Measurements from ENCODE around the gene ZNF268. TPM values are rescaled to one million over a fixed set of nuclear protein-coding genes. Genes with fewer than 3 reads are reported as not detected.
A peak's percentile ranks its signal among the peaks of the same experiment; 100 is the strongest.
"Not testable (repeated sequence)": the region's sequence is repeated elsewhere in the genome, so short reads cannot be mapped to it uniquely, and the experiment has no call there.

The ZNF268 gene
- polyA plus RNA-seq, 2 of the 4 experiments (the other 2 are of a cell fraction): 12.5 to 21.5 TPM

- ATAC-seq: no peak
- ChIA-PET POLR2A (no interaction called here), CTCF (interaction anchor here (0.5 kb wide), 1 partner anchor 105 kb away, joined by 4 read pairs; no protein-coding TSS in a partner anchor)
- Histone ChIP-seq H3K4me3 (no peak overlapping the region), H3K4me2 (no peak overlapping the region), H3K9me3 (peaks cover 68% of the 10 kb centered on the region), H3K4me1 (no peaks in the 10 kb centered on the region), H3K27ac (no peak overlapping the region)
- no peak for TF ChIP-seq HOXA7 (CRISPR knock-in tag; IDR thresholded peaks at IDR 0.05)
- TF ChIP-seq KDM5A (IDR thresholded peaks at IDR 0.05): no peak
- no peak for TF ChIP-seq HES2 (IDR thresholded peaks at IDR 0.05)
- no peak for TF ChIP-seq FOSB (CRISPR knock-in tag; IDR thresholded peaks at IDR 0.05)
- TF ChIP-seq ZSCAN20 (CRISPR knock-in tag; IDR thresholded peaks at IDR 0.05): no peak
- no peak for TF ChIP-seq FOSL2 (IDR thresholded peaks at IDR 0.05)
- no peak for TF ChIP-seq FOSL2 (CRISPR knock-in tag; IDR thresholded peaks at IDR 0.05)
- TF ChIP-seq ZNF302 (CRISPR knock-in tag; IDR thresholded peaks at IDR 0.05): no peak
- TF ChIP-seq BHLHE40 (IDR thresholded peaks at IDR 0.05; ENCODE audit: low read depth, low read length): no peak
- no peak for TF ChIP-seq EHF (CRISPR knock-in tag; IDR thresholded peaks at IDR 0.05)
- TF ChIP-seq NFE2L2 (conservative IDR thresholded peaks at IDR 0.05; ENCODE audit: low read length): no peak
- no peak for TF ChIP-seq BCL3 (IDR thresholded peaks at IDR 0.05)
- no peak for TF ChIP-seq RARB (CRISPR knock-in tag; IDR thresholded peaks at IDR 0.05)
- no peak for TF ChIP-seq HOXB13 (CRISPR knock-in tag; IDR thresholded peaks at IDR 0.05; ENCODE audit: low read depth)
- no peak for TF ChIP-seq NR3C1 (IDR thresholded peaks at IDR 0.05)
- no peak for TF ChIP-seq RCOR1 (IDR thresholded peaks at IDR 0.05; ENCODE audit: low read depth, low read length)
- TF ChIP-seq MAFK (IDR thresholded peaks at IDR 0.05; ENCODE audit: partially characterized antibody): no peak
- no peak for TF ChIP-seq SMC3 (IDR thresholded peaks at IDR 0.05)
- WGBS (ENCODE audit: missing lambda C conversion rate): 63% methylated on average over 12 of the region's 12 CpGs
- no peak for FAIRE-seq
- DNase-seq (ENCODE audit: low read depth in 1 of 2, low spot score in 1 of 2): no peak
These were observed 55.3 kb downstream of the ZNF268 start for GRCh38 chr12:133236556-133236955.

GRCh38 chr12:133251732-133252131, 70.4 kb downstream of the ZNF268 start:
- FAIRE-seq: peak; percentile 23
- peaks cover 29% of the 10 kb centered on the region for H3K9me3 ChIP-seq
- H3K4me3 ChIP-seq: no peak overlapping the region
- WGBS (ENCODE audit: missing lambda C conversion rate): under 1% methylated on average over 6 of the region's 6 CpGs
- CTCF ChIA-PET: no interaction called here
- no peaks in the 10 kb centered on the region for H3K4me1 ChIP-seq
- TF ChIP-seq ZC3H11A (IDR thresholded peaks at IDR 0.05) (no peak), HOXB5 (CRISPR knock-in tag; IDR thresholded peaks at IDR 0.05) (no peak), BCL3 (IDR thresholded peaks at IDR 0.05) (no peak), FOSB (CRISPR knock-in tag; IDR thresholded peaks at IDR 0.05) (no peak), POLR2A (IDR thresholded peaks at IDR 0.05; ENCODE audit: low read length) (no peak), NFE2L2 (conservative IDR thresholded peaks at IDR 0.05; ENCODE audit: low read length) (no peak), BHLHE40 (IDR thresholded peaks at IDR 0.05; ENCODE audit: low read depth, low read length) (no peak), SMC3 (IDR thresholded peaks at IDR 0.05) (no peak), JUNB (IDR thresholded peaks at IDR 0.05) (no peak), ELK1 (IDR thresholded peaks at IDR 0.05; ENCODE audit: low read depth, low read length) (no peak), SREBF2 (IDR thresholded peaks at IDR 0.05) (no peak), PHF8 (IDR thresholded peaks at IDR 0.05; ENCODE audit: borderline replicate concordance, low read depth) (no peak), FOSL2 (IDR thresholded peaks at IDR 0.05) (no peak), FOSL2 (CRISPR knock-in tag; IDR thresholded peaks at IDR 0.05) (no peak), USF2 (IDR thresholded peaks at IDR 0.05) (no peak), ZSCAN20 (CRISPR knock-in tag; IDR thresholded peaks at IDR 0.05) (no peak)
- POLR2A ChIA-PET: no interaction called here
- no peak for DNase-seq (ENCODE audit: low read depth in 1 of 2, low spot score in 1 of 2)
- no peak overlapping the region for H3K4me2 ChIP-seq
- H3K27ac ChIP-seq: no peak overlapping the region
- no peak for ATAC-seq

GRCh38 chr12:133255833-133256232, 74.5 kb downstream of the ZNF268 start:
- H3K27ac ChIP-seq; H3K4me3 ChIP-seq; H3K4me2 ChIP-seq; DNase-seq (ENCODE audit: low read depth in 1 of 2, low spot score in 1 of 2); CTCF ChIA-PET; H3K4me1 ChIP-seq; FAIRE-seq: not testable (repeated sequence)
- WGBS (ENCODE audit: missing lambda C conversion rate): 100% methylated on average over 1 of the region's 1 CpG
- peaks cover 29% of the 10 kb centered on the region for H3K9me3 ChIP-seq
- ATAC-seq: peak in 1 of 2 experiments; percentile 62; a peak in 3 of 6 replicates
- POLR2A ChIA-PET: interaction anchor here (1.6 kb wide), 1 partner anchor 75 kb away, joined by 3 read pairs; the partner anchor contains the start of gene ZNF268
